ENCODE data around the gene TRMT112. TPM values are rescaled to one million over a fixed set of nuclear protein-coding genes. Genes with fewer than 3 reads are reported as not detected.

TRMT112 gene
- total RNA-seq, 1 donor from 2014 or later: 97.5 TPM

GRCh38 chr11:64268025-64268892 lies 49.1 kb downstream of the TRMT112 start:
- intact Hi-C loops (cut with DNase I): no loop called here
- DNase-seq (peak; percentile 81), ATAC-seq (ENCODE audit: poor library complexity) (no peak)

DNA sequence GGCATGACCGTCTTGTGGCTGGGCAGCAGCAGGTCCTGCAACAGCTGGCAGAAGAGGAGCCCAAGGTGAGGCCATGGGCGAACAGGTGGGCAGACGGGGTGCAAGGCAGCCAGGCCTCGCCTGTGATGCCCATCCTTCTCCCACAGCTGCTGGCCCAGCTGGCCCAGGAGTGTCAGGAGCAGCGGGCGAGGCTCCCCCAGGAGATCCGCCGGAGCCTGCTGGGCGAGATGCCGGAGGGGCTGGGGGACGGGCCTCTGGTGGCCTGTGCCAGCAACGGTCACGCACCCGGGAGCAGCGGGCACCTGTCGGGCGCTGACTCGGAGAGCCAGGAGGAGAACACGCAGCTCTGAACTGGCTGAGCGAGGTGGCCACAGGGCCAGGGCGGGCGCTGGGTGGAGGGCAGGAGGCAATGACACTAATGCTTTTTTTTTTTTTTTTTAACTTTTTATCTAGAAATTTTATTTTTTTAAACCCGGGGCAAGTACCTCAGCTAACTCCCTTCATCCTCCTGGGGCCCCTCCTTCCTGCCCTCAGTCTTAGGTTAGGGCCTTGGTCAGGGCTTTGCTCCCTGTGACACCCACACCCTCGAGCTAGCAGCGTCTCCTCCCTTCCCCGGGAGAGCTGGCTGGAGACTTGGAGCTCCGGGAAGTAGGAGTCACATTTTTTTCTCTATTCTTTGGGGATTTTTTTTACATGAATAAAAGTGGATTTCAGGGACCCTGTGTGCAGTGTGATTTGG lies 50.0 kb downstream of the TRMT112 start:
- intact Hi-C loops (cut with DNase I): no loop called here
- ATAC-seq (ENCODE audit: poor library complexity) (no peak), DNase-seq (no peak)

Small RNA genes lying within 50 kb of the gene (microRNA-seq; reads per million reads assigned to microRNA genes)
- 1.3 reads per million for gene MIR7155

Other genes with a start within 250 kb of the TRMT112 start
- 124 TPM for gene MACROD1, start 151.4 kb downstream of the TRMT112 start, total RNA-seq
- 116 TPM for gene STIP1, start 131.4 kb downstream of the TRMT112 start, total RNA-seq
- 6.0 TPM for gene FERMT3, start 110.8 kb downstream of the TRMT112 start, total RNA-seq
- gene TRPT1, start 91.4 kb downstream of the TRMT112 start, total RNA-seq: 79.8 TPM
- 60.8 TPM for gene NUDT22, start 91.3 kb downstream of the TRMT112 start, total RNA-seq
- 58.0 TPM for gene DNAJC4, start 87.0 kb downstream of the TRMT112 start, total RNA-seq
- 276 TPM for gene VEGFB, start 83.0 kb downstream of the TRMT112 start, total RNA-seq
- gene FKBP2, start 76.5 kb downstream of the TRMT112 start, total RNA-seq: 41.6 TPM
- gene PPP1R14B, start 70.6 kb downstream of the TRMT112 start, total RNA-seq: 123 TPM
- gene PLCB3, start 66.0 kb downstream of the TRMT112 start, total RNA-seq: 11.3 TPM
- 90.1 TPM for gene BAD, start 32.9 kb downstream of the TRMT112 start, total RNA-seq
- 28.5 TPM for gene GPR137, start 31.7 kb downstream of the TRMT112 start, total RNA-seq
- gene KCNK4, start 26.3 kb downstream of the TRMT112 start, total RNA-seq: not detected
- gene CATSPERZ, start 17.2 kb downstream of the TRMT112 start, total RNA-seq: not detected
- gene ESRRA, start 12.0 kb downstream of the TRMT112 start, total RNA-seq: 241 TPM
- gene PRDX5, start 562 bp upstream of the TRMT112 start, total RNA-seq: 417 TPM
- gene CCDC88B, start 22.6 kb upstream of the TRMT112 start, total RNA-seq: 7.7 TPM
- 14.6 TPM for gene RPS6KA4, start 41.6 kb upstream of the TRMT112 start, total RNA-seq
- gene SLC22A11, start 238.4 kb upstream of the TRMT112 start, total RNA-seq: not detected